A673 (cell line): ENCODE measurements around the gene MYL12B. TPM values are rescaled to one million over a fixed set of nuclear protein-coding genes. Genes with fewer than 3 reads are reported as not detected.

Experiments
- BruUV-seq: library from RNA; stranded (reverse); fragments of 400-500 nt; replicated peaks from 2 replicates; lab custom pipeline; 2021; lab: Mats Ljungman, UMichigan
- CTCF ChIA-PET: fragments of 300-600 bp; sonication (Branson Sonifier 250); formaldehyde crosslinking; loops from one replicate; lab custom pipeline; 2022; ENCODE audit warnings: antibody characterized with exemption; lab: Charles Lee
- POLR2A ChIA-PET: fragments of 300-600 bp; sonication (Branson Sonifier 250); formaldehyde crosslinking; loops from one replicate; lab custom pipeline; 2022; ENCODE audit warnings: antibody characterized with exemption; ENCODE audit not compliant: low non-redundant PET; lab: Charles Lee
- DNase-seq: peaks from one replicate; pipeline ENCODE4 v3.0.0-alpha.2; 2015; ENCODE audit warnings: low spot score
- H3K27ac ChIP-seq: fragments of 200-600 bp; sonication (generic); 2 replicates; pipeline ENCODE4 v1.5.1; 2016; ENCODE audit warnings: mixed run types, low read depth, mild to moderate bottlenecking, mixed read lengths, antibody characterized with exemption, low read length; ENCODE audit not compliant: poor library complexity, severe bottlenecking
- H3K27me3 ChIP-seq: fragments of 200-600 bp; sonication (generic); replicated peaks from 2 replicates; pipeline ENCODE4 v1.6.1; 2017; ENCODE audit warnings: mixed run types, low read depth, mild to moderate bottlenecking, mixed read lengths, antibody characterized with exemption, low read length; ENCODE audit not compliant: insufficient read depth, poor library complexity
- H3K36me3 ChIP-seq: fragments of 200-600 bp; sonication (generic); 2 replicates; pipeline ENCODE4 v1.6.1; 2016; ENCODE audit warnings: mixed run types, mild to moderate bottlenecking, mixed read lengths, antibody characterized with exemption, low read length; ENCODE audit not compliant: insufficient read depth, poor library complexity, severe bottlenecking
- H3K4me1 ChIP-seq: fragments of 200-600 bp; sonication (generic); 2 replicates; pipeline ENCODE4 v1.6.1; 2017; ENCODE audit warnings: mixed run types, mild to moderate bottlenecking, mixed read lengths, antibody characterized with exemption, low read length; ENCODE audit not compliant: insufficient read depth, poor library complexity, severe bottlenecking
- H3K4me3 ChIP-seq: fragments of 200-600 bp; sonication (generic); 2 replicates; pipeline ENCODE4 v1.5.1; 2016; ENCODE audit warnings: low read depth, mixed run types, mild to moderate bottlenecking, mixed read lengths, low read length; ENCODE audit not compliant: poor library complexity, severe bottlenecking
- H3K9me3 ChIP-seq: fragments of 200-600 bp; sonication (generic); 2 replicates; pipeline ENCODE4 v1.6.1; 2016; ENCODE audit warnings: mixed run types, low read depth, mild to moderate bottlenecking, mixed read lengths, antibody characterized with exemption, low read length; ENCODE audit not compliant: poor library complexity, severe bottlenecking
- CTCF ChIP-seq: fragments of 300-800, 200-600 bp; sonication (generic); conservative IDR thresholded peaks from 2 replicates; pipeline ENCODE4 v1.5.1; 2017; ENCODE audit warnings: low read depth, mild to moderate bottlenecking, antibody characterized with exemption, low read length, moderate library complexity, mixed read lengths
- EZH2 ChIP-seq: fragments of 200-600 bp; sonication (generic); IDR thresholded peaks from 2 replicates; pipeline ENCODE4 v1.6.1; 2017; ENCODE audit warnings: borderline replicate concordance, low read depth, mild to moderate bottlenecking, mixed read lengths, antibody characterized with exemption, low read length; ENCODE audit not compliant: poor library complexity, severe bottlenecking
- intact Hi-C: fragments of 100-400 bp; cut with micrococcal nuclease; formaldehyde crosslinking; loops from one replicate; pipeline ENCODE4 v1.10.0; 2022; ENCODE audit not compliant: unreplicated experiment
- total RNA-seq: library from RNA; stranded (reverse); gene quantifications from 2 replicates; pipeline ENCODE4 v1.2.3, GENCODE V29; 2021

Gene MYL12B
- total RNA-seq, 1 experiment from 2014 or later = 389 TPM

GRCh38 chr18:3262234-3263131, 550 bp downstream of the MYL12B start:
- Histone ChIP-seq H3K4me3 (peak overlapping the region; percentile 94), H3K27me3 (no peaks in the 10 kb centered on the region), H3K27ac (peak overlapping the region; percentile 99), H3K36me3 (peaks cover 11% of the 10 kb centered on the region), H3K4me1 (peaks cover 34% of the 10 kb centered on the region), H3K9me3 (no peaks in the 10 kb centered on the region)
- no TSS peak for BruUV-seq
- no peak for DNase-seq
- ChIA-PET CTCF (no interaction called here), POLR2A (no interaction called here)
- intact Hi-C loops = no loop called here
- TF ChIP-seq CTCF (no peak), EZH2 (no peak)

- peaks cover 37% of the 10 kb centered on the region for H3K4me1 ChIP-seq
- ChIA-PET CTCF (no interaction called here), POLR2A (no interaction called here)
- peaks cover 5% of the 10 kb centered on the region for H3K36me3 ChIP-seq
- peak overlapping the region; percentile 99 for H3K27ac ChIP-seq
- TF ChIP-seq EZH2 = no peak
- TF ChIP-seq CTCF = no peak
- H3K4me3 ChIP-seq = peak overlapping the region; percentile 94
- DNase-seq = no peak
- BruUV-seq = TSS peak; percentile 58
- no peaks in the 10 kb centered on the region for H3K9me3 ChIP-seq
- H3K27me3 ChIP-seq = no peaks in the 10 kb centered on the region
- intact Hi-C loops = no loop called here
Measured at GRCh38 chr18:3263132-3263700, 1.3 kb downstream of the MYL12B start.

- TF ChIP-seq CTCF (no peak), EZH2 (no peak)
- Histone ChIP-seq H3K27ac (peak overlapping the region; percentile 51), H3K4me1 (peaks cover 49% of the 10 kb centered on the region), H3K4me3 (peak overlapping the region; percentile 94), H3K36me3 (no peaks in the 10 kb centered on the region), H3K27me3 (no peaks in the 10 kb centered on the region), H3K9me3 (no peaks in the 10 kb centered on the region)
- intact Hi-C loops = no loop called here
- no peak for DNase-seq
- BruUV-seq = no TSS peak
- POLR2A ChIA-PET = interaction anchor here (0.6 kb wide), 2 partner anchors 45 to 402 kb away, joined by 3 read pairs; no protein-coding TSS in a partner anchor
- CTCF ChIA-PET = interaction anchor here (0.5 kb wide), 1 partner anchor 80 kb away, joined by 3 read pairs; no protein-coding TSS in a partner anchor
Measured at GRCh38 chr18:3264362-3264761, 2.4 kb downstream of the MYL12B start.
